Measurements from ENCODE around the gene HTRA3.

- no peak for TF ChIP-seq CTCF (IDR thresholded peaks at IDR 0.05; ENCODE audit: low read depth, low read length, missing input control)
- no peak for TF ChIP-seq TAF1 (conservative IDR thresholded peaks at IDR 0.05)
- TF ChIP-seq REST (IDR thresholded peaks at IDR 0.05): no peak
- no peak for TF ChIP-seq HNF4A (conservative IDR thresholded peaks at IDR 0.05)
- TF ChIP-seq SP1 (IDR thresholded peaks at IDR 0.05): no peak
- no peak for TF ChIP-seq MAX (IDR thresholded peaks at IDR 0.05)
- TF ChIP-seq GABPA (IDR thresholded peaks at IDR 0.05 in 1 of 2, conservative IDR thresholded peaks at IDR 0.05 in 1 of 2): no peak
- no peak for TF ChIP-seq YY1 (IDR thresholded peaks at IDR 0.05)
- TF ChIP-seq FOXA2 (IDR thresholded peaks at IDR 0.05): no peak
- no peak for TF ChIP-seq RXRA (IDR thresholded peaks at IDR 0.05)
Observed at GRCh38 chr4:8346838-8347605, 77.5 kb downstream of the HTRA3 start.

Measured in liver (tissue), 3 donors.